HepG2 (cell line): ENCODE measurements around the gene AKAP6. TPM values are rescaled to one million over a fixed set of nuclear protein-coding genes. Genes with fewer than 3 reads are reported as not detected.
"Not testable (repeated sequence)": the region's sequence is repeated elsewhere in the genome, so short reads cannot be mapped to it uniquely, and the experiment has no call there.

Experiments
- ATAC-seq: fragments of 200-7000 bp; cut with Tn5 transposase; 3 replicates; pipeline ENCODE4 v1.9.1; 2020; ENCODE audit warnings: mild to moderate bottlenecking, moderate library complexity
- BruUV-seq: library from RNA; stranded (reverse); fragments of 400-500 nt; replicated peaks from 2 replicates; lab custom pipeline; 2021; lab: Mats Ljungman, UMichigan
- CTCF ChIA-PET: fragments of 300-600 bp; formaldehyde crosslinking; extraction: SDS; loops from one replicate; lab custom pipeline; 2021; ENCODE audit warnings: low total read pairs, inconsistent platforms, low intra/inter-chr PET ratio; lab: Yijun Ruan, JAX
- POLR2A ChIA-PET: fragments of 350-600 bp; sonication (Branson Sonifier 250); formaldehyde crosslinking; loops from one replicate; lab custom pipeline; 2020; ENCODE audit warnings: antibody characterized with exemption, inconsistent platforms; lab: Yijun Ruan, JAX
- DNase-seq: peaks from one replicate; pipeline ENCODE4 v3.0.0-alpha.2; 2015; ENCODE audit warnings: low spot score
- FAIRE-seq: peaks from 3 replicates; lab custom pipeline; 2011; peaks lifted over from hg19 to GRCh38; lab: Jason Lieb, UNC
- H2AFZ ChIP-seq: one replicate; pipeline ENCODE4 v1.6.1; 2011; ENCODE audit warnings: low read length, inconsistent platforms
- H3K27ac ChIP-seq: fragments of 300-600 bp; 3 replicates; pipeline ENCODE4 v1.8.0; 2011; ENCODE audit warnings: mixed run types, mild to moderate bottlenecking, mixed read lengths, low read length, inconsistent platforms; ENCODE audit not compliant: insufficient read depth; ENCODE audit errors: extremely low read length
- H3K27me3 ChIP-seq, 2 experiments: fragments of 200-600 bp in 1 of 2; 2 replicates in 1 of 2; 3 replicates in 1 of 2; pipeline versions ENCODE4 v1.6.0 to v1.8.0; 2011; ENCODE audit warnings: low read length in 2 of 2, mild to moderate bottlenecking in 2 of 2, moderate library complexity in 2 of 2, inconsistent platforms in 1 of 2; ENCODE audit not compliant: insufficient read depth in 2 of 2, control insufficient read depth in 1 of 2
- H3K36me3 ChIP-seq, 2 experiments: fragments of 200-600 bp in 1 of 2; replicated peaks in 1 of 2; 2 replicates in 1 of 2; 3 replicates in 1 of 2; pipeline versions ENCODE4 v1.5.1 to v1.8.0; 2011; ENCODE audit warnings: low read length in 2 of 2, inconsistent platforms in 1 of 2; ENCODE audit not compliant: insufficient read depth in 2 of 2, control insufficient read depth in 1 of 2
- H3K4me1 ChIP-seq: 2 replicates; pipeline ENCODE4 v1.5.1; 2012; ENCODE audit warnings: low read length, inconsistent platforms; ENCODE audit not compliant: insufficient read depth
- H3K4me2 ChIP-seq: 2 replicates; pipeline ENCODE4 v1.6.0; 2011; ENCODE audit warnings: low read depth, low read length, inconsistent platforms
- H3K4me3 ChIP-seq, 3 experiments: fragments of 200-600 bp in 1 of 3; sonication (generic), shearing (Covaris generic) in 1 of 3; replicated peaks in 1 of 3; 2 replicates each; pipeline ENCODE4 v1.5.1; 2011 to 2016; ENCODE audit warnings: low read length in 3 of 3, inconsistent platforms in 2 of 3, low read depth in 2 of 3, mild to moderate bottlenecking in 2 of 3, control low read depth in 1 of 3, mixed read lengths in 1 of 3; ENCODE audit not compliant: insufficient read depth in 1 of 3
- H3K79me2 ChIP-seq: one replicate; pipeline ENCODE4 v1.6.1; 2011; ENCODE audit warnings: low read length, inconsistent platforms; ENCODE audit not compliant: insufficient read depth
- H3K9ac ChIP-seq: 2 replicates; pipeline ENCODE4 v1.6.0; 2011; ENCODE audit warnings: mild to moderate bottlenecking, low read depth, low read length, inconsistent platforms; ENCODE audit not compliant: insufficient read depth
- H3K9me3 ChIP-seq: 2 replicates; pipeline ENCODE4 v1.5.1; 2012; ENCODE audit warnings: mild to moderate bottlenecking, low read length
- H4K20me1 ChIP-seq: 2 replicates; pipeline ENCODE4 v1.6.0; 2011; ENCODE audit warnings: inconsistent platforms, mild to moderate bottlenecking, low read length, moderate library complexity; ENCODE audit not compliant: insufficient read depth
- CEBPB ChIP-seq: IDR thresholded peaks from 2 replicates; pipeline ENCODE4 v1.6.1; 2011; ENCODE audit warnings: low read depth, low read length, improper control_type of control experiment, borderline replicate concordance
- NFRKB ChIP-seq: fragments of 450-650 bp; IDR thresholded peaks from 2 replicates; pipeline ENCODE4 v1.6.1; 2017
- ZNF264 ChIP-seq: sonication (generic); formaldehyde crosslinking; IDR thresholded peaks from 2 replicates; pipeline ENCODE4 v1.4.0; 2020; ENCODE audit warnings: missing genetic modification reagents
- ZNF891 ChIP-seq: sonication (generic); formaldehyde crosslinking; IDR thresholded peaks from 2 replicates; pipeline ENCODE4 v1.5.0; 2020; ENCODE audit warnings: mild to moderate bottlenecking, missing genetic modification reagents
- WGBS: methylation state at CpG from one replicate; pipeline ENCODE4 v1.1.6; 2017; ENCODE audit warnings: low lambda C conversion rate; 5-methylcytosine and 5-hydroxymethylcytosine counted together
- in situ Hi-C: cut with HindIII; loops from 2 replicates; pipeline ENCODE4 v1.10.0; 2017; ENCODE audit warnings: low pct_unique_long_range_greater_than_20kb; ENCODE audit not compliant: extremely low pct_ligation_motif_present
- intact Hi-C: fragments of 100-400 bp; cut with micrococcal nuclease; formaldehyde crosslinking; loops from one replicate; pipeline ENCODE4 v1.10.0; 2022; ENCODE audit not compliant: unreplicated experiment
- polyA plus RNA-seq, 8 experiments: library from polyadenylated mRNA; depleted of rRNA in 3 of 8; stranded (reverse) in 7 of 8; unstranded in 1 of 8; fragments of >200 nt; fragmentation: Illumina TruSeq in 4 of 8; extraction: Trizol in 4 of 8; gene quantifications; 2 replicates each; pipeline versions ENCODE4 v1.2.1 to v1.2.3, GENCODE V29; 2011 to 2016; ENCODE audit warnings: low read depth in 4 of 8, missing spikeins in 1 of 8, mixed read lengths in 1 of 8; ENCODE audit not compliant: insufficient read depth in 1 of 8
- total RNA-seq, 5 experiments: library from RNA; depleted of rRNA; stranded (reverse); fragments of >200 nt; fragmentation: Illumina TruSeq; extraction: Trizol; gene quantifications; 2 replicates each; pipeline ENCODE4 v1.2.3, GENCODE V29; 2016; ENCODE audit warnings: low read depth in 1 of 5
- TF ChIP-seq, protein P1 (sequence below): sonication (generic); IDR thresholded peaks from 2 replicates; pipeline ENCODE4 v1.6.1; 2016; ENCODE audit warnings: low read depth, borderline replicate concordance

AKAP6 gene
- total and polyA plus RNA-seq, 2 of the 13 experiments (the other 11 are each of a cell fraction or from before 2014, with no cell fraction given) = 1.4 TPM

DNA sequence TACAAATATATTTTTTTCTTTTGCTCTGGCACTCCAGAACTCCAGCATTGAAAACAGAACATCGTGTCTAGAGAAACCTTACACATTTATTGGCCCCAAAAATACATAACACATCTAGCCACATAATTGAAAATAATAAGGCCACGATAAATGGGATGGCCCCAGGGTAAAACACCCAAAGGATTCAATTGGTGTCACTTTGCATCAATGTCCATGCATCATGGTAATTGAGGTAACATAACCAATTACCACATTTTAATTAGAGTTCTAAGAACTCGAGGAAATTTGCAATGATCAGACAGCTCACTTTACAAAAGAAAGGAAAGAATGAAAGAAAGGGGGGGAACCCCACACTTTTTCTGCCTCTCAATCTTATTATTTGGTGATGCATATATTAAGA, 457.8 kb downstream of the AKAP6 start:
- no peak overlapping the region for H2AFZ ChIP-seq
- no peaks in the 10 kb centered on the region for H3K36me3 ChIP-seq
- no peak overlapping the region for H3K4me2 ChIP-seq
- no peaks in the 10 kb centered on the region for H3K27me3 ChIP-seq
- FAIRE-seq (no peak), DNase-seq (no peak), ATAC-seq (no peak)
- H3K4me3 ChIP-seq = no peak overlapping the region
- ChIA-PET CTCF (no interaction called here), POLR2A (no interaction called here)
- in situ Hi-C loops = no loop called here
- H3K9me3 ChIP-seq = peaks cover 89% of the 10 kb centered on the region
- 1% methylated on average over 3 of the region's 3 CpGs for WGBS
- H3K9ac ChIP-seq = no peak overlapping the region
- no peak overlapping the region for H3K27ac ChIP-seq
- H3K4me1 ChIP-seq = no peaks in the 10 kb centered on the region
- no peaks in the 10 kb centered on the region for H3K79me2 ChIP-seq
- intact Hi-C loops = no loop called here
- no peak for TF ChIP-seq NFRKB
- BruUV-seq = no TSS peak
- no peaks in the 10 kb centered on the region for H4K20me1 ChIP-seq

DNA sequence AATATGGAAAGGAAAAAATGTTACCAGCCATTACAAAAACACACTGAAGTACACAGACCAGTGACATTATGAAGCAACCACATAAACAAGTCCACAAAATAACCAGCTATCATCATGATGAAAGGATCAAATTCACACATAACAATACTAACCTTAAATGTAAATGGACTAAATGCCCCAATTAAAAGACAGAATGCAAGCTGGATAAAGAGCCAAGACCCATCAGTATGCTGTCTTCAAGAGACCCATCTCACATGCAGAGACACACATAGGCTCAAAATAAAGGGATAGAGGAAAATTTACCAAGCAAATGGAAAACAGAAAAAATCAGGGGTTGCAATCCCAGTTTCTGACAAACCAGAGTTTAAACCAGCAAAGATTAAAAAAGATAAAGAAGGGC, 463.9 kb downstream of the AKAP6 start:
- DNase-seq, FAIRE-seq, ATAC-seq, H3K36me3 ChIP-seq, H3K9ac ChIP-seq, H4K20me1 ChIP-seq, H2AFZ ChIP-seq, H3K4me1 ChIP-seq, H3K79me2 ChIP-seq, BruUV-seq, CTCF ChIA-PET, H3K27me3 ChIP-seq, intact Hi-C loops, H3K27ac ChIP-seq, in situ Hi-C loops, H3K4me3 ChIP-seq, POLR2A ChIA-PET, H3K4me2 ChIP-seq: not testable (repeated sequence)
- H3K9me3 ChIP-seq = peaks cover 98% of the 10 kb centered on the region

DNA sequence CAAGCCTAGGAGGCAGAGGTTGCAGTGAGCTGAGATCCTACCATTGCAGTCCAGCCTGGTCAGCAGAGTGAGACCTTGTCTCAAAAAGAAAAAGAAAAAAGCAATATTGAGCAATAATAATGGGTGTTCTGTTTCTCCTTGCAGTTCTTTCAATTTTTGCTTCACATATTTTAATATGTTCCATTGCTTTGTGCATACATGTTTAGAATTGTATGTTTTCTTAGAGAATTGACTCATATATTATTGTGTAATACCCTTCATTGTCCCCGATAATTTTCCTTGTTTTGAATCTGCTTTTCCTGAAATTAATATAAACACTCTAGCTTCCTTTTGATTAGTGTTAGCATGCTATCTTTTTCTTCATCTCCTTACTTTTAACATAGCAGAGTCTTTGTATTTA, 471.2 kb downstream of the AKAP6 start:
- POLR2A ChIA-PET = no interaction called here
- no TSS peak for BruUV-seq
- Histone ChIP-seq H3K27ac (no peak overlapping the region), H3K4me3 (no peak overlapping the region), H3K9me3 (peaks cover 92% of the 10 kb centered on the region), H3K27me3 (no peaks in the 10 kb centered on the region), H3K4me2 (no peak overlapping the region), H3K36me3 (no peaks in the 10 kb centered on the region), H3K4me1 (no peaks in the 10 kb centered on the region), H3K79me2 (no peaks in the 10 kb centered on the region), H2AFZ (no peak overlapping the region), H3K9ac (no peak overlapping the region), H4K20me1 (no peaks in the 10 kb centered on the region)
- FAIRE-seq (no peak), DNase-seq (no peak), ATAC-seq (no peak)
- TF ChIP-seq ZNF891 (CRISPR knock-in tag) = no peak
- peak; percentile 56; the same call in 1 of the 2 replicates for TF ChIP-seq CEBPB
- no peak for TF ChIP-seq ZNF264 (CRISPR knock-in tag)
- TF ChIP-seq, protein P1, sequence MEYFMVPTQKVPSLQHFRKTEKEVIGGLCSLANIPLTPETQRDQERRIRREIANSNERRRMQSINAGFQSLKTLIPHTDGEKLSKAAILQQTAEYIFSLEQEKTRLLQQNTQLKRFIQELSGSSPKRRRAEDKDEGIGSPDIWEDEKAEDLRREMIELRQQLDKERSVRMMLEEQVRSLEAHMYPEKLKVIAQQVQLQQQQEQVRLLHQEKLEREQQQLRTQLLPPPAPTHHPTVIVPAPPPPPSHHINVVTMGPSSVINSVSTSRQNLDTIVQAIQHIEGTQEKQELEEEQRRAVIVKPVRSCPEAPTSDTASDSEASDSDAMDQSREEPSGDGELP = no peak
- WGBS = 32% methylated on average over 1 of the region's 1 CpG
- in situ Hi-C loops = no loop called here
- intact Hi-C loops = no loop called here
- CTCF ChIA-PET = no interaction called here
